Lower lobe of right lung (tissue), 2 donors: ENCODE data around the gene CLEC1A. TPM values are rescaled to one million over a fixed set of nuclear protein-coding genes. Genes with fewer than 3 reads are reported as not detected.
A peak's percentile ranks its signal among the peaks of the same experiment; 100 is the strongest.

ENCODE experiments used
- ATAC-seq, 2 donors: fragments of 200-7000 bp; cut with Tn5 transposase; one replicate each; pipeline ENCODE4 v1.9.1; 2020 to 2022; ENCODE audit warnings: mild to moderate bottlenecking in 2 of 2, moderate library complexity in 2 of 2
- DNase-seq: peaks from one replicate; pipeline ENCODE4 v3.0.0-alpha.2; 2020
- H3K27ac ChIP-seq: fragments of 200-600 bp; one replicate; pipeline ENCODE4 v1.8.0; 2022
- H3K27me3 ChIP-seq: fragments of 200-600 bp; one replicate; pipeline ENCODE4 v1.8.0; 2022; ENCODE audit warnings: low read depth
- H3K36me3 ChIP-seq: fragments of 200-600 bp; one replicate; pipeline ENCODE4 v1.8.0; 2022; ENCODE audit warnings: mild to moderate bottlenecking
- H3K4me1 ChIP-seq: fragments of 200-600 bp; one replicate; pipeline ENCODE4 v1.8.0; 2022
- H3K4me3 ChIP-seq: fragments of 200-600 bp; one replicate; pipeline ENCODE4 v1.8.0; 2022; ENCODE audit warnings: mild to moderate bottlenecking
- H3K9me3 ChIP-seq: fragments of 200-600 bp; one replicate; pipeline ENCODE4 v1.8.0; 2022
- intact Hi-C: fragments of 100-400 bp; cut with DNase I; formaldehyde crosslinking; loops from one replicate; pipeline ENCODE4 v1.11.0; 2022
- total RNA-seq: library from RNA; stranded (reverse); fragmentation: NEBNext Ultra II Directional; extraction: Animal tissue kit (Norgen Biotek cat#: 25700); gene quantifications from one replicate; pipeline ENCODE4 v1.2.1, GENCODE V29; 2021
- TF ChIP-seq, protein P1 (sequence below): fragments of 200-600 bp; IDR thresholded peaks from one replicate; pipeline ENCODE4 v1.8.0; 2022; ENCODE audit warnings: antibody characterized with exemption, mild to moderate bottlenecking
- donor health status: DM: no; HTN: yes; CAD: no; lungs with severe emphysema.

CLEC1A gene
- total RNA-seq, 1 donor from 2014 or later = 9.7 TPM

DNA sequence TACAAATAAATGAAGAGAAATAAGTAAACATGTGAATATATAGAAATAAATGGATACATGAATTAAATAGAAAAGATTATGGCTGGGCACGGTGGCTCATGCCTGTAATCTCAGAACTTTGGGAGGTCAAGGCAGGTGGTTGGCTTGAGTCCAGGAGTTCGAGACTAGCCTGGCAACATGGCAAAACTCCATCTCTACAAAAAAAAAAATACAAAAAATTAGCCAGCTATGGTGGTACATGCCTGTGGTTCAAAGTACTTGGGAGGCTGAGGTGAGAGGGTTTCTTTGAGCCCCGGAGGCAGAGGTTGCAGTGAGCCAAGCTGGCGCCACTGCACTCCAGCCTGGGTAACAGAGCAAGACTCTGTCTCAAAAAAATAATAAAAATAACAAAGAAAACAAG, 36.3 kb upstream of the CLEC1A start:
- no peak overlapping the region for H3K4me3 ChIP-seq
- no peaks in the 10 kb centered on the region for H3K4me1 ChIP-seq
- intact Hi-C loops = no loop called here
- H3K36me3 ChIP-seq = no peaks in the 10 kb centered on the region
- no peak for ATAC-seq
- H3K9me3 ChIP-seq = no peaks in the 10 kb centered on the region
- no peaks in the 10 kb centered on the region for H3K27me3 ChIP-seq
- TF ChIP-seq, protein P1, sequence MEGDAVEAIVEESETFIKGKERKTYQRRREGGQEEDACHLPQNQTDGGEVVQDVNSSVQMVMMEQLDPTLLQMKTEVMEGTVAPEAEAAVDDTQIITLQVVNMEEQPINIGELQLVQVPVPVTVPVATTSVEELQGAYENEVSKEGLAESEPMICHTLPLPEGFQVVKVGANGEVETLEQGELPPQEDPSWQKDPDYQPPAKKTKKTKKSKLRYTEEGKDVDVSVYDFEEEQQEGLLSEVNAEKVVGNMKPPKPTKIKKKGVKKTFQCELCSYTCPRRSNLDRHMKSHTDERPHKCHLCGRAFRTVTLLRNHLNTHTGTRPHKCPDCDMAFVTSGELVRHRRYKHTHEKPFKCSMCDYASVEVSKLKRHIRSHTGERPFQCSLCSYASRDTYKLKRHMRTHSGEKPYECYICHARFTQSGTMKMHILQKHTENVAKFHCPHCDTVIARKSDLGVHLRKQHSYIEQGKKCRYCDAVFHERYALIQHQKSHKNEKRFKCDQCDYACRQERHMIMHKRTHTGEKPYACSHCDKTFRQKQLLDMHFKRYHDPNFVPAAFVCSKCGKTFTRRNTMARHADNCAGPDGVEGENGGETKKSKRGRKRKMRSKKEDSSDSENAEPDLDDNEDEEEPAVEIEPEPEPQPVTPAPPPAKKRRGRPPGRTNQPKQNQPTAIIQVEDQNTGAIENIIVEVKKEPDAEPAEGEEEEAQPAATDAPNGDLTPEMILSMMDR = no peak
- no peak for DNase-seq
- H3K27ac ChIP-seq = no peak overlapping the region

DNA sequence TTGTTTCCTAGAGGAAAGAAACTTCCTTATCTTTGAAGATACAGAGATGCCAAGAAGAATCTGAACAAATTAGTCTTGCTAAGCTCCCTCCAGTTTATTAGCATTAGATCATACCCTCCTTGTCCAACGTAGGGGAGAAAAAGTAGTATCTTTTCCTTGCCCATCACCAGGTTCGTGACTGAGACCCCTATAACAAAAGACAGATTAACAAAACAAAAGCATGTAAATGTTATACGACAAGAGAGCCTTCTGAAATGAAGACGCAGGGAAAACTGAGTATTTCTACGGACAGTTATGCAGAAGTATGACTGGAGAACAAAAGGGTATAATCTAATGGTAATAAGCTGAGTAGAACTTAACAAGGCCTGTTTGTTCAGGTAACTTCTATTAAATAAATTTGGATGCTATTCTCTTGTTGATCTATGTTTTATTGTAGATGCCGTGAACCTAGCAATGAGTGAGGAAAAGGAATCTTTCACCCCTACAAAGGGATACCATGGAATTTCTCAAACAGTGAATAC, 34.1 kb upstream of the CLEC1A start:
- ATAC-seq (no peak), DNase-seq (no peak)
- TF ChIP-seq, protein P1 = no peak
- Histone ChIP-seq H3K4me1 (no peaks in the 10 kb centered on the region), H3K27me3 (no peaks in the 10 kb centered on the region), H3K4me3 (no peak overlapping the region), H3K9me3 (no peaks in the 10 kb centered on the region), H3K27ac (no peak overlapping the region), H3K36me3 (no peaks in the 10 kb centered on the region)
- intact Hi-C loops = no loop called here

DNA sequence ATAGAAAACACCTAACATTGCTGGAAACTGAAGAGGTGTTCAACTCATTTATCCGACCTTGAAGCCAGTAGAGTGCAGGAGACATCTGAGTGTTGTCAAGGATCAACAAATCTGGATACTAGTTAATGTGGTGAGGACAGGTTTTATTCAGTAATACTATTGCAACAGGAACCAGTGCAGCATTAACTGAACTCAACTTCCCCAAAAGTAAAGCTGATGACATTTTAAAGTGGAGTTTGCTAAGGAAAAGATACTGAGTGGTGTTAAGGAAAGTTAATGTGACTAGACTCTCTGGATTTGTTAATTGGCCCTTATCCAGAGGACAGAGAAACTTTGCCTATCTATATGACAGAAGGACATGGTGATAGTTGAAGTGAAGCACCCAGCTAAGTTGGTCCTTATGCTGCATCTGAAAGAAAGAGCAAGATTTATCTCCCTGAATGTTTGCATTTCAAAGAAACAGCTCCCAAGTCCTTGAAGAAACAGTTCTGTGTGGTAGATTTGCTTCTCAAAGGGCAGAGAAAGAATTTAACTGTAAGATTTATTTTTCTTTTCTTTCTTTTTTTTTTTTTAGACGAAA, 32.4 kb upstream of the CLEC1A start:
- Histone ChIP-seq H3K27ac (peak overlapping the region; percentile 80), H3K9me3 (no peaks in the 10 kb centered on the region), H3K27me3 (no peaks in the 10 kb centered on the region), H3K36me3 (no peaks in the 10 kb centered on the region), H3K4me1 (no peaks in the 10 kb centered on the region), H3K4me3 (no peak overlapping the region)
- DNase-seq (no peak), ATAC-seq (peak; percentile 45 to 50)
- intact Hi-C loops = no loop called here
- TF ChIP-seq, protein P1 = no peak

DNA sequence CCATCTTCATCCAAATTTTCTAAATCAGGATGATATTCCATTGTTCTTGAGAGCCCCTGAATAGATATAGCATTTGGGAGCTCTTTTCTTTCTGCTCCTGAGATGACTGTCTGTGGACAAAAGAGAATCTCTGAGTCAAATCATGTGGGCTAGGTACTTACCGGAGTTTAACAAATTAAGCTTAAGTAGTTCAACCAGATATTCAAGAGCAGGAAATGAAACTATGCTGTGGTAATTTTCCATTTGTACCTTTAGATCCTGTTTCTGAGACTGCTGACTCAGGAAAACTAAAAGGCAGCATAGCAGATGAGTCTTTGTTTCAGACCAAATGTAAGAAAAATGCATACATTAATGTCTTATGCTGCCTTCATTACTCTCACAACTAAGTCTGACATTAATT, 31.3 kb upstream of the CLEC1A start, which contains the start of gene CLEC7A:
Gene CLEC7A, minus strand, starts transcription at position 158 of the 400 bp plus-strand sequence. Its CDS starts 117 bp downstream, at position 41.
- no peak for DNase-seq
- no peaks in the 10 kb centered on the region for H3K9me3 ChIP-seq
- H3K4me1 ChIP-seq = no peaks in the 10 kb centered on the region
- intact Hi-C loops = no loop called here
- H3K27ac ChIP-seq = peak within 1 kb of the TSS; percentile 80
- H3K27me3 ChIP-seq = no peaks in the 10 kb centered on the region
- TF ChIP-seq, protein P1 = no peak
- ATAC-seq = peak; percentile 66 to 81
- H3K36me3 ChIP-seq = no peaks in the 10 kb centered on the region
- peak within 1 kb of the TSS; percentile 32 for H3K4me3 ChIP-seq

DNA sequence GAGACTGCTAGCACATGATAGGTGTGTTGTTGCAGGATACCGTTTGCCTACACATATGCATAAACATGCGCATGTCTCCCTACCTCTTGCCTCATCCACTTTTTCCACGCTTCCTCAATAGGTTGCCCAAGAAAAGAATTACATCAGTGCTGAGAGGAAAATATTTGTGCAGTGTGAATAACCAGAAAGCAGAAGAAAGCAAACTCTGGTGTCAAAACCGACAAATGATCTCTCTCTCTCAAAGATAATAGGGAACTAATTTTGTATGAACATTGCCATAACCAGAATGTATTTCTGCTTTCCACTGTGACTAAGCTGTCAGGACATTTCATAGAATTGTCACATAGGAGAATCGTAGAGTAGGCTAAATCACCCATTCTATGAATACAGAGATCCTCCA, 29.9 kb upstream of the CLEC1A start:
- Histone ChIP-seq H3K36me3 (no peaks in the 10 kb centered on the region), H3K27me3 (no peaks in the 10 kb centered on the region), H3K9me3 (no peaks in the 10 kb centered on the region), H3K4me3 (peak overlapping the region; percentile 33), H3K4me1 (no peaks in the 10 kb centered on the region), H3K27ac (peak overlapping the region; percentile 80)
- ATAC-seq (peak; percentile 70 to 80), DNase-seq (no peak)
- intact Hi-C loops = no loop called here
- TF ChIP-seq, protein P1 = no peak
